Activated T-cell treated with anti-CD3 and anti-CD28 coated beads, Interleukin-2, amount 50 U/mL, for 1 hour (primary cell): ENCODE measurements around the gene ZCCHC24.
A peak's percentile ranks its signal among the peaks of the same experiment; 100 is the strongest.
"Not testable (repeated sequence)": the region's sequence is repeated elsewhere in the genome, so short reads cannot be mapped to it uniquely, and the experiment has no call there.

Source experiments
- DNase-seq: peaks from one replicate; pipeline ENCODE4 v3.0.0-alpha.2; 2020

The ZCCHC24 gene

DNA sequence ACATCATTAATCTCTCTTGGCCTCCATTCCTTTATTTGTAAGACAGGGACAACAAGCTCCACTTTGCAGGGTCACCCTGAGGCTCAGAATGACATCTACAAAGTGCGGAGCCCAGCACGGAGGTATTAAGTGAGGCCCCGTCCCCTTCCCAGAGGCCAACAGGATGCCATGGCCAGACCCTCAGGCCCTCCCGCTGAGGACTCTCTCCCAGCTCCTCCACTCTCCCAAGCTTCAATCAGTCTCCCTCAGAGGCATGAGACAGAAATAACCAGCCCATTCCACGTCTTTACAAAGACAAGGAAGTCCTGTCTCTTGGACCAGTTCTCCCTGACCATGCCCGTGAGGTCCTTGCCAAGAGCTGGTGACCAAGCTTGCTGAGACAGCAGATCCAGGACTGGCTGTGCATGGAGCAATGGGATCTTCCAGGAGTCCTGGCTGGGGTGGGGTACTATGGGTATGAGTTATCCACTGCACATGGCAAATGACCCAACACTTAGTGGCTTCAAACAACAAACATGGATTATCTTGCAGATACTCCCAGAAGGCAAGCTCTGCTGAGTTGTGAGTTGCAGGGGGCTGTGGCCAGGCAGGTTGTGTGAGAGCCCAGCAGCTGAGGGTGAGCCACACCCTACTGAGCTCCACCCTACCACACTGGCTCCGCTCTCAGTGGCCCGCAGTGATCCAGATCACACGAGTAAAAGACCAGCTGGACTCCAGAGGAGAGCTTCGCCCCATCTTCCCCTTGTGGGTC, 102.4 kb downstream of the ZCCHC24 start:
- DNase-seq = no peak

- no peak for DNase-seq
Measured at GRCh38 chr10:79342295-79342761, 103.1 kb downstream of the ZCCHC24 start.

DNA sequence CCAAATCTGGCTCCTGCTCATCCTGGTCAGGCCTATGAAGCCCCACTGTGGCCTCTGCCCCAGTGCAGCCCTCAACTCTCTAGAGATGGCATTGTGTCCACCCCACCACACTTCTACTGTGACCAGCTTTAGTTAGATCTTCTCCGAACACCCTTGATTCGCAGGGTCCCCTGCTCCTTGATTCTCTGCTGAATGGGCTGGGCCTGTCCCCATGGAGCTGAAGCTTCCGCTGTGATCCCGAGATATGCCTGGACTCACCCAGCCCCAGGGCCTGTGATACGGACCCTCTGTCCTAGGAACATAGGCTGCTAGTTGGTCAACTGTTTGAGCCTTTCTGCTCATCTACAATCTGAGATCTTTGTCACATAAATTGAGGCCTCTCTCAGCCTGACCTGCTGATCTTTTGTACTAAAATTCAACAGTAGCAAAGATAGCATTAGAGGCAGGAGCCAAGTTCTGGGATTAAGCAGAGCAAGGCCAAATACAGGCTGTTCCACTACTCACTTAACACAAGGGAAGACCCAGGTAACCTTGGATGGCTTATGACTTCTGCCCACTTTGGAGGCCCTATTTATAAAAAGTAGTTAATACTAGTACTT, 104.7 kb downstream of the ZCCHC24 start:
- no peak for DNase-seq

- DNase-seq = peak; percentile 3
Measured at GRCh38 chr10:79339266-79339665, 106.2 kb downstream of the ZCCHC24 start.

GRCh38 chr10:79337783-79338469, 107.5 kb downstream of the ZCCHC24 start:
- DNase-seq = not testable (repeated sequence)

GRCh38 chr10:79336739-79337138, 108.7 kb downstream of the ZCCHC24 start:
- DNase-seq = no peak

GRCh38 chr10:79336276-79336675, 109.1 kb downstream of the ZCCHC24 start:
- DNase-seq = no peak

DNA sequence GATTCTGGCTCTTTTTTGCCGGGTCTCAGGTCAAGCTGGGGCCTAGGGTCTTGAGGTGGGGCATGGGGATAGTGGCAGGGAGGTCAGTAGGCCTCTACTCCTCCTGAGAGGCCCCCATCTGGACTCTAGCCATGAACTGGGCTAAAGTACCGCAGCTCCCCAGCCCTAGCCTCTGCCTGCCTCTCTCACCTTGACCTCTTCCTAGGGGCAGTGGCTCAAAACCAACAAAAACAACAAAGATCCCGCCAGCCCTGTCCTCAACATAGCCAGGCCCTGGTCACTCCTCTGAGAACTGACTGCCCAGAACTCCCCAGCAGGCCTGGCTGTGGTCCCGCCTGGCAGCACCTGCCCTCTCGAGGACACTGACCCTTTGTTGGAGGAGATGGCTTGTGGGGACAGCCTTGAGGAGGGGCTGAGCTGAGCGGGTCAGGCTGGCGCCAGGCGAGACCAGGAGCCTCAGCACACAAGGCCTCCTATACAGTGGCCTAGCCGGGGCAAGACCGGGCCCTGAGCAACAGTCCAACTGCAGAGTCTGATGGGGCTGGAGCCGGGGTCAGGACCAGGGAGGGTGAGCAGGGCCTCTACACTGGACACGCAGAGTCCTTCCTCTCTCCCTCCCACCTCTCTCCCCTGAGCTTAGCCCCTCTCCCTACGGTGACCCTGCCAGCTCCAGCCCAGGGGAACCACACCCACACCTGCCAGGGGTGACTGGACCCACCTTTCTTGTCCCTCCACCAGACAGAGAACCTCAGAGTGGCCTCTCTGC, 109.8 kb downstream of the ZCCHC24 start:
- no peak for DNase-seq

GRCh38 chr10:79335094-79335469, 110.3 kb downstream of the ZCCHC24 start:
- no peak for DNase-seq

GRCh38 chr10:79334573-79334972, 110.9 kb downstream of the ZCCHC24 start:
- DNase-seq = no peak

- DNase-seq = no peak
Measured at GRCh38 chr10:79333513-79333912, 111.9 kb downstream of the ZCCHC24 start.

- not testable (repeated sequence) for DNase-seq
Measured at GRCh38 chr10:79332610-79333315, 112.7 kb downstream of the ZCCHC24 start.
